ENCODE results near the gene YJEFN3.

The YJEFN3 gene

GRCh38 chr19:19540064-19540714, 11.5 kb downstream of the YJEFN3 start:
- DNase-seq (ENCODE audit: low read depth), result no peak

- no peak for DNase-seq (ENCODE audit: low read depth)
Measured at GRCh38 chr19:19540715-19541515, 12.2 kb downstream of the YJEFN3 start.

GRCh38 chr19:19541616-19542015, 12.9 kb downstream of the YJEFN3 start:
- no peak for DNase-seq (ENCODE audit: low read depth)

GRCh38 chr19:19542507-19542906, 13.8 kb downstream of the YJEFN3 start:
- no peak for DNase-seq (ENCODE audit: low read depth)

GRCh38 chr19:19543101-19543500, 14.4 kb downstream of the YJEFN3 start:
- DNase-seq (ENCODE audit: low read depth), result no peak

- no peak for DNase-seq (ENCODE audit: low read depth)
Measured at GRCh38 chr19:19543640-19544039, 14.9 kb downstream of the YJEFN3 start.

- no peak for DNase-seq (ENCODE audit: low read depth)
Measured at GRCh38 chr19:19544257-19544953, 15.7 kb downstream of the YJEFN3 start.

- no peak for DNase-seq (ENCODE audit: low read depth)
Measured at GRCh38 chr19:19544954-19545591, 16.4 kb downstream of the YJEFN3 start.

- DNase-seq (ENCODE audit: low read depth), result no peak
Measured at GRCh38 chr19:19545707-19546106, 17.0 kb downstream of the YJEFN3 start.

GRCh38 chr19:19546751-19547162, 18.0 kb downstream of the YJEFN3 start:
- no peak for DNase-seq (ENCODE audit: low read depth)

- no peak for DNase-seq (ENCODE audit: low read depth)
Measured at GRCh38 chr19:19547674-19548336, 19.1 kb downstream of the YJEFN3 start.

GRCh38 chr19:19548915-19549759, 20.4 kb downstream of the YJEFN3 start:
- DNase-seq (ENCODE audit: low read depth), result no peak

GRCh38 chr19:19549804-19550464, 21.2 kb downstream of the YJEFN3 start:
- DNase-seq (ENCODE audit: low read depth), result no peak

- DNase-seq (ENCODE audit: low read depth), result no peak
Measured at GRCh38 chr19:19550485-19550929, 21.8 kb downstream of the YJEFN3 start.

- DNase-seq (ENCODE audit: low read depth), result no peak
Measured at GRCh38 chr19:19550972-19551852, 22.5 kb downstream of the YJEFN3 start.

- DNase-seq (ENCODE audit: low read depth), result no peak
Measured at GRCh38 chr19:19551853-19552192, 23.1 kb downstream of the YJEFN3 start.

GRCh38 chr19:19552798-19553197, 24.1 kb downstream of the YJEFN3 start:
- no peak for DNase-seq (ENCODE audit: low read depth)

GRCh38 chr19:19553670-19554069, 25.0 kb downstream of the YJEFN3 start:
- no peak for DNase-seq (ENCODE audit: low read depth)
